OCI-LY7 (cell line): ENCODE data around the gene PARD3. TPM values are rescaled to one million over a fixed set of nuclear protein-coding genes. Genes with fewer than 3 reads are reported as not detected.
"Not testable (repeated sequence)": the region's sequence is repeated elsewhere in the genome, so short reads cannot be mapped to it uniquely, and the experiment has no call there.

ENCODE experiments used
- BruUV-seq: library from RNA; stranded (reverse); fragments of 400-500 nt; replicated peaks from 2 replicates; lab custom pipeline; 2021; lab: Mats Ljungman, UMichigan
- CTCF ChIA-PET: fragments of 300-600 bp; sonication (Branson Sonifier 250); formaldehyde crosslinking; loops from one replicate; lab custom pipeline; 2022; ENCODE audit warnings: antibody characterized with exemption; ENCODE audit not compliant: unreplicated experiment; lab: Charles Lee
- POLR2A ChIA-PET: fragments of 300-600 bp; sonication (Branson Sonifier 250); formaldehyde crosslinking; loops from one replicate; lab custom pipeline; 2022; ENCODE audit warnings: antibody characterized with exemption; lab: Charles Lee
- DNase-seq: peaks from one replicate; pipeline ENCODE4 v3.0.0-alpha.2; 2015; ENCODE audit warnings: low spot score
- H2AFZ ChIP-seq: fragments of 200-600 bp; sonication (generic), shearing (Covaris generic); 2 replicates; pipeline ENCODE4 v1.6.1; 2014; ENCODE audit warnings: mild to moderate bottlenecking, antibody characterized with exemption, low read length, moderate library complexity
- H3K27ac ChIP-seq: fragments of 200-600 bp; sonication (generic); 2 replicates; pipeline ENCODE4 v1.5.1; 2014; ENCODE audit warnings: mixed run types, low read depth, mild to moderate bottlenecking, moderate library complexity, low read length, inconsistent platforms; ENCODE audit not compliant: poor library complexity, severe bottlenecking
- H3K36me3 ChIP-seq: fragments of 200-600 bp; sonication (generic); 2 replicates; pipeline ENCODE4 v1.6.1; 2014; ENCODE audit warnings: mild to moderate bottlenecking, antibody characterized with exemption, low read length, moderate library complexity, mixed read lengths; ENCODE audit not compliant: insufficient read depth
- H3K4me1 ChIP-seq: fragments of 200-600 bp; sonication (generic); 2 replicates; pipeline ENCODE4 v1.5.1; 2014; ENCODE audit warnings: mild to moderate bottlenecking, low read length; ENCODE audit not compliant: insufficient read depth, poor library complexity, severe bottlenecking
- H3K4me2 ChIP-seq: fragments of 200-600 bp; sonication (generic); 2 replicates; pipeline ENCODE4 v1.6.1; 2014; ENCODE audit warnings: mild to moderate bottlenecking, low read length
- H3K4me3 ChIP-seq: fragments of 200-600 bp; sonication (generic); 2 replicates; pipeline ENCODE4 v1.5.1; 2014; ENCODE audit warnings: mild to moderate bottlenecking, low read depth, low read length; ENCODE audit not compliant: poor library complexity, severe bottlenecking
- H3K79me2 ChIP-seq: fragments of 200-600 bp; sonication (generic); 2 replicates; pipeline ENCODE4 v1.6.1; 2016; ENCODE audit warnings: low read depth, mild to moderate bottlenecking, low read length, moderate library complexity, mixed read lengths; ENCODE audit not compliant: insufficient read depth
- H3K9me2 ChIP-seq: fragments of 200-600 bp; sonication (generic); 2 replicates; pipeline ENCODE4 v1.6.1; 2016; ENCODE audit warnings: mild to moderate bottlenecking, low read length, mixed read lengths; ENCODE audit not compliant: insufficient read depth
- H3K9me3 ChIP-seq: fragments of 200-600 bp; sonication (generic); 2 replicates; pipeline ENCODE4 v1.6.1; 2014; ENCODE audit warnings: mild to moderate bottlenecking, mixed run types, low read length, mixed read lengths
- H4K20me1 ChIP-seq: fragments of 200-600 bp; sonication (generic); 2 replicates; pipeline ENCODE4 v1.6.1; 2014; ENCODE audit warnings: mild to moderate bottlenecking, antibody characterized with exemption, low read length, moderate library complexity, mixed read lengths; ENCODE audit not compliant: insufficient read depth
- CTCF ChIP-seq: fragments of 200-600 bp; sonication (generic); conservative IDR thresholded peaks from 2 replicates; pipeline ENCODE4 v1.5.1; 2014; ENCODE audit warnings: mild to moderate bottlenecking, antibody characterized with exemption, low read length, moderate library complexity, mixed read lengths
- EZH2phosphoT487 ChIP-seq: fragments of 200-600 bp; sonication (generic); IDR thresholded peaks from 2 replicates; pipeline ENCODE4 v1.6.1; 2018; ENCODE audit warnings: low read depth, borderline replicate concordance, mild to moderate bottlenecking, mixed run types, antibody characterized with exemption, low read length, moderate library complexity, mixed read lengths
- intact Hi-C: fragments of 100-400 bp; cut with micrococcal nuclease; formaldehyde crosslinking; loops from one replicate; pipeline ENCODE4 v1.10.0; 2022; ENCODE audit not compliant: unreplicated experiment
- total RNA-seq, 2 experiments: library from RNA; depleted of rRNA in 1 of 2; stranded (reverse); fragments of >200 nt in 1 of 2; shearing (Covaris generic) in 1 of 2; gene quantifications; 2 replicates each; pipeline ENCODE4 v1.2.3, GENCODE V29; 2014 to 2022

PARD3 gene
- total RNA-seq, 2 experiments from 2014 or later = not detected

GRCh38 chr10:34844448-34844847 is 29.4 kb upstream of the PARD3 start:
- no TSS peak for BruUV-seq
- Histone ChIP-seq H3K79me2 (no peaks in the 10 kb centered on the region), H2AFZ (no peak overlapping the region), H3K36me3 (no peaks in the 10 kb centered on the region), H4K20me1 (no peaks in the 10 kb centered on the region), H3K4me2 (no peak overlapping the region), H3K27ac (no peak overlapping the region), H3K9me2 (no peaks in the 10 kb centered on the region), H3K4me3 (no peak overlapping the region), H3K4me1 (no peaks in the 10 kb centered on the region), H3K9me3 (no peaks in the 10 kb centered on the region)
- no peak for DNase-seq
- POLR2A ChIA-PET = interaction anchor here (0.6 kb wide), 1 partner anchor 27 kb away, joined by 3 read pairs; no protein-coding TSS in a partner anchor
- TF ChIP-seq CTCF (no peak), EZH2phosphoT487 (no peak)
- intact Hi-C loops = no loop called here
- CTCF ChIA-PET = no interaction called here

- intact Hi-C loops, H3K9me3 ChIP-seq, H2AFZ ChIP-seq, H3K9me2 ChIP-seq, H3K36me3 ChIP-seq, H3K4me3 ChIP-seq, H4K20me1 ChIP-seq, DNase-seq, H3K27ac ChIP-seq, H3K4me2 ChIP-seq, H3K4me1 ChIP-seq, POLR2A ChIA-PET, CTCF ChIA-PET, H3K79me2 ChIP-seq, BruUV-seq: not testable (repeated sequence)
These were observed 28.4 kb upstream of the PARD3 start for GRCh38 chr10:34843470-34843869.

DNA sequence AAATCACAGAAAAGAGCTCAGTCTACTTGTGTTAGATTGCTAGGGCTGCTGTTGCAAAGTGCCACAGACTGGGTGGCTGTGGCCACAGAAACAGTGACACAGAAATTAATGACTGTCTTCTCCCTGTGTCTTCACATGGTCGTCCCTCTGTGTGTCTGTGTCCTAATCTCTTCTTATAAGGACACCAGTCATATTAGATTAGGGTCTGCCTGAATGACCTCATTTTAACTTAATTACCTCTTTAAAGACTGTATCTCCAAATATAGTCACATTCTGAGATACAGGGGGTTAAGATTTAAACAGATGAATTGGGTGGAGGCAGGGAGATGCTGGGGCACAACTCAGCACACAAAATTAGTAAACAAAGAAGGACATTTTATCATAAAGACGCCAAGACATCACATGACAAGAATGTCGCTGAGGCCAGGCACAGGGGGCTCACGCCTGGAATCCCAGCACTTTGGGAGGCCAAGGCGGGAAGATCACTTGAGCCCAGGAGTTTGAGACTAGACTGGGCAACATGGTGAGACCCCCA is 23.3 kb upstream of the PARD3 start:
- Histone ChIP-seq H2AFZ (no peak overlapping the region), H3K27ac (no peak overlapping the region), H3K4me1 (no peaks in the 10 kb centered on the region), H3K79me2 (no peaks in the 10 kb centered on the region), H3K36me3 (no peaks in the 10 kb centered on the region), H3K9me3 (no peaks in the 10 kb centered on the region), H3K4me2 (no peak overlapping the region), H4K20me1 (no peaks in the 10 kb centered on the region), H3K9me2 (no peaks in the 10 kb centered on the region), H3K4me3 (no peak overlapping the region)
- no TSS peak for BruUV-seq
- ChIA-PET CTCF (no interaction called here), POLR2A (no interaction called here)
- no peak for DNase-seq
- intact Hi-C loops = no loop called here
- TF ChIP-seq EZH2phosphoT487 (no peak), CTCF (no peak)
